Common myeloid progenitor, CD34-positive (primary cell): Measurements from ENCODE around the gene INIP.

Experiments used
- CTCF ChIA-PET: fragments of 350-600 bp; sonication (Branson Sonifier 250); formaldehyde crosslinking; loops from one replicate; lab custom pipeline; 2021; ENCODE audit warnings: antibody characterized with exemption; lab: Charles Lee
- POLR2A ChIA-PET: fragments of 350-600 bp; sonication (Branson Sonifier 250); formaldehyde crosslinking; loops from one replicate; lab custom pipeline; 2021; ENCODE audit warnings: antibody characterized with exemption; lab: Charles Lee
- DNase-seq, 3 donors: peaks; one replicate each; pipeline versions ENCODE4 v3.0.0 to v3.0.0-alpha.2; 2013
- H3K27ac ChIP-seq, 2 experiments: 1 replicate in 1 of 2; 2 replicates in 1 of 2; pipeline ENCODE4 v1.7.0; 2013; ENCODE audit warnings: inconsistent platforms in 2 of 2, low read length in 2 of 2, mild to moderate bottlenecking in 2 of 2, low read depth in 1 of 2, moderate library complexity in 1 of 2; ENCODE audit not compliant: severe bottlenecking in 2 of 2, insufficient read depth in 1 of 2, poor library complexity in 1 of 2
- H3K27me3 ChIP-seq, 5 experiments: replicated peaks in 2 of 5; 1 replicate in 3 of 5; 2 replicates in 2 of 5; pipeline versions ENCODE4 v1.6.1 to v1.7.0; 2013; ENCODE audit warnings: low read length in 4 of 5, mild to moderate bottlenecking in 2 of 5, moderate library complexity in 2 of 5, inconsistent platforms in 1 of 5; ENCODE audit not compliant: insufficient read depth in 5 of 5, control insufficient read depth in 4 of 5
- H3K36me3 ChIP-seq, 4 experiments: 1 replicate in 2 of 4; 2 replicates in 2 of 4; pipeline versions ENCODE4 v1.6.1 to v1.7.0; 2013; ENCODE audit warnings: low read length in 3 of 4, control low read depth in 1 of 4, mild to moderate bottlenecking in 1 of 4; ENCODE audit not compliant: control insufficient read depth in 4 of 4, insufficient read depth in 4 of 4
- H3K4me1 ChIP-seq, 4 experiments: 1 replicate in 3 of 4; 2 replicates in 1 of 4; pipeline versions ENCODE4 v1.6.1 to v1.7.1; 2013; ENCODE audit warnings: low read length in 3 of 4, mild to moderate bottlenecking in 3 of 4, control low read depth in 1 of 4, inconsistent platforms in 1 of 4, moderate library complexity in 1 of 4; ENCODE audit not compliant: control insufficient read depth in 4 of 4, insufficient read depth in 4 of 4; ENCODE audit errors: control extremely low read depth in 1 of 4
- H3K4me3 ChIP-seq, 7 experiments: 1 replicate in 4 of 7; 2 replicates in 3 of 7; pipeline versions ENCODE4 v1.5.1 to v1.7.0; 2013; ENCODE audit warnings: mild to moderate bottlenecking in 7 of 7, low read length in 6 of 7, moderate library complexity in 6 of 7, inconsistent platforms in 2 of 7, low read depth in 2 of 7, control low read depth in 1 of 7; ENCODE audit not compliant: insufficient read depth in 4 of 7, control insufficient read depth in 1 of 7; ENCODE audit errors: extremely low read depth in 1 of 7
- H3K9me3 ChIP-seq, 5 experiments: 1 replicate in 4 of 5; 2 replicates in 1 of 5; pipeline versions ENCODE4 v1.6.1 to v1.7.1; 2013; ENCODE audit warnings: low read length in 4 of 5, mild to moderate bottlenecking in 2 of 5, inconsistent platforms in 1 of 5, low read depth in 1 of 5, moderate library complexity in 1 of 5; ENCODE audit not compliant: control insufficient read depth in 4 of 5, insufficient read depth in 2 of 5; ENCODE audit errors: control extremely low read depth in 1 of 5
- WGBS: methylation state at CpG from one replicate; pipeline ENCODE4 v1.1.5; 2013; ENCODE audit not compliant: insufficient coverage; 5-methylcytosine and 5-hydroxymethylcytosine counted together

Gene INIP

DNA sequence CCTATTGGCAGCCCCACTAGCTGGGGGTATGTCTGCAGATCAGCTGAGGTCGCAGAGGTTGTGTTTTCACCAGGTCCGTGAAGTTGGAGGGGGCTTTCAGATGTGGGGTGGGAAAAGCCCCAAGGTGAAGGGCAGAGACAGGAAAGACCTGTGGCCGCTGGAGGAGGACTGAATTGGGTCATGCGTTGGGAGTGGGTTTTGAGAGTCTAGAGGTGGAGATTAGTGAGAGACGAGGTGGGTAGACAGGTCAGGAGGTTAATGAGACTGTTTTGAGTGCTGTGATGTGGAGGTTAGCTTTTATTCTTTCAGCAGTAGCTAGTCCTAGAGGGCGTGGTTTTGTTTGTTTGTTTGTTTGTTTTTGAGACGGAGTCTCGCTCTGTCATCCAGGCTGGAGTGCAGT, 42.9 kb upstream of the INIP start:
- no peaks in the 10 kb centered on the region for H3K9me3 ChIP-seq
- POLR2A ChIA-PET, result no interaction called here
- no peak for DNase-seq

DNA sequence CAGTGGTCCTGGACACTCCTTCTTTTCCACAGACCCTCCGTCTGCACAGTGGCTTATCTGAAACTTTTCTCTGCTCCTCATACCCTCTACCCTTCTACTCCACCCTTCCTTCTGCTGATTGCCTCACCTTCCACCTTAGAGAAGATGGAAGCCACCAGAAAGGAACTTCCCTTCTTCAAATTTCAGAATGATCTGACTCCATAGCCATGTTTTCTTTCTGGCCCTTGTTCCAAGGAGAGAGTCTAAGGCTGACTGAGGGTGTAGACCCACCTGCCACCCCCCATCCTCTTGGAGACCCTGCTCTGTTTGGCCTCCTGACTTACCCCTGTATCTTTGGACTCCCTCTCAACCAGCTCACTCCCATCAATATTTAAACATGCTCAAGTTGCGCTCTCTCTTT, 40.0 kb upstream of the INIP start:
- CTCF ChIA-PET, result no interaction called here
- H3K27me3 ChIP-seq, result no peaks in the 10 kb centered on the region
- no peak overlapping the region for H3K4me3 ChIP-seq
- DNase-seq, result no peak
- H3K27ac ChIP-seq, result no peak overlapping the region
- no peaks in the 10 kb centered on the region for H3K9me3 ChIP-seq
- H3K36me3 ChIP-seq, result no peaks in the 10 kb centered on the region
- peaks cover 0 to 13% (median 2%) of the 10 kb centered on the region in 4 experiments for H3K4me1 ChIP-seq
- POLR2A ChIA-PET, result no interaction called here
- 92% methylated on average over 2 of the region's 2 CpGs for WGBS

More for the DNA sequence above, 42.9 kb upstream of the INIP start:
- Histone ChIP-seq H3K27ac (no peak overlapping the region), H3K4me3 (no peak overlapping the region), H3K27me3 (no peaks in the 10 kb centered on the region), H3K36me3 (no peaks in the 10 kb centered on the region), H3K4me1 (peaks cover 0 to 2% (median 0%) of the 10 kb centered on the region in 4 experiments)
- CTCF ChIA-PET, result no interaction called here
- WGBS, result 100% methylated on average over 8 of the region's 8 CpGs

DNA sequence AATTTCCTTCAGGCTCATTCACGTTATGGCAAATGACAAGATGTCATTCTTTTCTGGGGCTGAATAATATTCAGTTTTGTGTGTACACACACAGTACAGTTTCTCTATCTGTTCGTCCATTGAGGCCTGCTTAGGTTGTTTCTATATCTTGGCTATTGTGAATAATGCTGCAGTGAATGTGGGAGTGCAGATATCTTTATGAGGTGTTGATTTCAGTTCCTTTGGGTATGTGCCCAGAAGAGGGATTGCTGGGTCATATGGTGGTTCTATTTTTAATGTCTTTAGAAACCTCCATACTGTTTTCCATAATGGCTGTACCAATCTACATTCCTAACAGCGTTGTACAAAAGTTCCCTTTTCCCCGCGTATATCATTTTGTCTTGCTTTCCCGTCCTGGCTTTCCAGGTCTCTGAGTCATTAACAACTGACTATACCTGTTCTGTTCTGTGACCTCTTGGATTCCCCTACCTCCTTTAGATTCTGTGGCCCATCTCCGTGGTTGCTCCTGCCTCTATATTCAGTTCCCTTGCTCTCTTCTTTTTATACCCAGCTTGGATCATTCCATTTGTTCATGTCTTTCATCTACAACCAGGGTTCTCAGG, 39.5 kb upstream of the INIP start:
- Histone ChIP-seq H3K27me3 (no peaks in the 10 kb centered on the region), H3K36me3 (no peaks in the 10 kb centered on the region), H3K4me3 (no peak overlapping the region), H3K4me1 (peaks cover 0 to 16% (median 2%) of the 10 kb centered on the region in 4 experiments), H3K27ac (no peak overlapping the region), H3K9me3 (no peaks in the 10 kb centered on the region)
- no peak for DNase-seq
- CTCF ChIA-PET, result no interaction called here
- WGBS, result 97% methylated on average over 5 of the region's 7 CpGs
- POLR2A ChIA-PET, result no interaction called here

DNA sequence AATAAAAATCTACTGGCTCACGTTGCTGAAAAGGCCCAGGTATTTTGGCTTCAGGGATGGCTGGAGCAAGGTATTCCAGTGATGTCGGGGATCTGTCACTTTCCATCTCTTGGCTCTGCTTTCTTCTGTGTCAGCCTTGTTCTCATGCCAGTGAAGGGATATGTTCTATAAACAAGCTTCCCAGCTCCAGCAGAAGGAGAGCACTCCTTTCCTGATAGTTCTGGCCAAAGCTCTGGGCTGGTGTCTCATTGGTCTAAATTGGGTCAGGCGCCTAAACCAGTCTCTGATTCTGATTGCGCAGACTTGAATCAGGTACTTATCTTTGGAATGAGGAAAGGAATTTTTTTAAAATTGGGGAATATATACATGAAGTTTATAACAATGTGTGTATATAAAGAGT, 37.8 kb upstream of the INIP start:
- no peak for DNase-seq
- POLR2A ChIA-PET, result no interaction called here
- Histone ChIP-seq H3K9me3 (no peaks in the 10 kb centered on the region), H3K27ac (no peak overlapping the region), H3K4me1 (peaks cover 9 to 33% (median 14%) of the 10 kb centered on the region in 4 experiments), H3K27me3 (no peaks in the 10 kb centered on the region), H3K4me3 (no peak overlapping the region), H3K36me3 (no peaks in the 10 kb centered on the region)
- 100% methylated on average over 2 of the region's 4 CpGs for WGBS
- CTCF ChIA-PET, result no interaction called here

DNA sequence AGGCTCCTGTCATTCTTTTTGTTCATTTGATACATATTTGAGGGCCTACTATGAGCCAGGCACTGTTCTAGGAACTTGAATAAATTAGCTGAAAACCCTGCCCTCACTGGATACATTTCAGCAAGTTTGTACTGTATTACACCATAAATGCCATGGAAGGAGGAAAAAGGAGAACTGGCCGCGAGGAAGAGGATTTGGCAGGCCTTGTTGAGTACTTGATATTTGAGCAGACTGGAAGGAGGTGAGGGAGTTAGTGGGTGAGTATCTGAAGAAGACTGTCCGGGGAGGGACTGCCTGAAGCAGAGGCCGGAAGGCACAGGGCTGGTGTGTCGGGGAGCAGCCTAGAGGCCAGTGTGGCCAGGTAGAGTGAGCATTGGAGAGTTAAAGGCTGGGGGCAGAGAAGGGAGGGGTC, 37.1 kb upstream of the INIP start:
- WGBS, result 100% methylated on average over 3 of the region's 5 CpGs
- Histone ChIP-seq H3K4me1 (peaks cover 9 to 37% (median 17%) of the 10 kb centered on the region in 4 experiments), H3K4me3 (no peak overlapping the region), H3K27ac (no peak overlapping the region), H3K36me3 (no peaks in the 10 kb centered on the region), H3K27me3 (no peaks in the 10 kb centered on the region), H3K9me3 (no peaks in the 10 kb centered on the region)
- DNase-seq, result no peak
- ChIA-PET POLR2A (no interaction called here), CTCF (no interaction called here)

DNA sequence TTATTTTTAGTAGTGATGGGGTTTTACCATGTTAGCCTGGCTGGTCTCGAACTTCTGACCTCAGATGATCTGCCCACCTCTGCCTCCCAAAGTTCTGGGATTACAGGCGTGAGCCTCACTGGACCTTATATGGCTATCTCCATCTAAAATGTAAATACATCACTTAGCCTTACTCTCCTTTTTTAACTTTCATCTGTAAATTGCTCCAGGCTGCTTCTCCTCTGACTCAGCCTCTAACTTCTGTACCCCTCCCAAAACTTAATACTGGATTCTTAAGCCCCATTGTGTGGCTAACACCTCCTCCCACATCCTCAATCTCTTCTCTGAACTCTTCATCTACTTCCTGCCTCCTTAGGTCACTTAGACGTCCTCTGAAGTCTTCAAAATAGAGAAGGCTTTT, 36.7 kb upstream of the INIP start:
- Histone ChIP-seq H3K4me1 (peaks cover 7 to 41% (median 21%) of the 10 kb centered on the region in 4 experiments), H3K4me3 (no peak overlapping the region), H3K9me3 (no peaks in the 10 kb centered on the region), H3K27me3 (no peaks in the 10 kb centered on the region), H3K27ac (no peak overlapping the region), H3K36me3 (no peaks in the 10 kb centered on the region)
- POLR2A ChIA-PET, result no interaction called here
- CTCF ChIA-PET, result no interaction called here
- no peak for DNase-seq
- WGBS, result 76% methylated on average over 3 of the region's 3 CpGs

DNA sequence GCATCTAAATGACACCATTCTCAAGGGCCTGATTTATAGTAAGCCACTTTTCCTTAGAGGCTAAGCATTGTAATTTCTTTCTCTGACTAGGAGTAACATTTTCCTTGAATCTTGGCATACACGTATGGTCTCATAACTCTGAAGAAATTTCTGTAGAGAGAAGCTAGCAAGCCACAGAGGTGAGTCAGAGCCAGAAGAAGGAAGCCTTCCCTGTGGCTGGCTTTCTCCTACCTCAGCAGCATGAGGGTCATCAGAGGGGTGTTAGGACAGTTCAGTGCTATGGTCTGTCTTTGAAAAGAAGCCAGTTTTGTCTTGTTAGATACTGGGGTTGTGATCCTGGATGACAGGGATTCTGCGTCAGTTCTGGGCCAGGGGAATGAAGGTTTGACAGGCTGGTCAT, 35.8 kb upstream of the INIP start:
- POLR2A ChIA-PET, result interaction anchor here (0.6 kb wide), 1 partner anchor 38 kb away, joined by 4 read pairs; no protein-coding TSS in a partner anchor
- 95% methylated on average over 2 of the region's 2 CpGs for WGBS
- H3K27ac ChIP-seq, result no peak overlapping the region
- H3K27me3 ChIP-seq, result no peaks in the 10 kb centered on the region
- CTCF ChIA-PET, result interaction anchor here (1.0 to 1.1 kb wide), 2 partner anchors 36 to 40 kb away, joined by 3 read pairs; partner anchors contain the start of gene INIP
- H3K9me3 ChIP-seq, result no peaks in the 10 kb centered on the region
- DNase-seq, result no peak
- H3K36me3 ChIP-seq, result no peaks in the 10 kb centered on the region
- no peak overlapping the region for H3K4me3 ChIP-seq
- peaks cover 7 to 45% (median 22%) of the 10 kb centered on the region in 4 experiments for H3K4me1 ChIP-seq
